ENCODE data around the gene KCMF1. TPM values are rescaled to one million over a fixed set of nuclear protein-coding genes. Genes with fewer than 3 reads are reported as not detected.

KCMF1 gene
- polyA plus RNA-seq, 5 donors: 39.8 to 53.7 (median 49.3) TPM

DNA sequence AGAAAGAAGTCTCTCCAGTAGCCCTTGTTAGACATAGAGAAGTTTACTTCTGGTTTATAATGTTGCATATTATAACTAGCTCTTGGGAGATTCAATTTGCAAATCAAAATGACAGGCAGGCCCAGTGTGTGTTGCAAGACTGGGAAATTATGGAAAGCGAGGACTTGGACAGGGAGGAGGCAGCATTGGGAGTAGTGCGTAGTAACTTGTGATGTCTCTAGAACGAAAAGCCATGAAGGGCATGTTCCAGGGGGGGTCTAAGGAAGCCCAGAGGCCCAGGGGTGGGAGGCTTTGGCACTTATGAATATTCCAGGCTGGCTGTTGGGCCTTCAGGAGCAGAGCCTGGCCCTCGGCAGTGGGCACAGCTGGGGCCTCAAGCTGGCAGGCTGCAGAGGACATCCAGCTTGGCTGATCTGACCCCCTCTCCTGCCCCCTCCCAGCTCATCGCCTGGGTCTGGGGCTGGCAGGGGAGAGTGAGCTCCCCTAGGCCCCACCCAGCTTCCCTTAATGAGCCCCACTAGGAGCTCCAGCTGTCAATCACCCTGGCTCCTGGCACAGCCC is 107.0 kb downstream of the KCMF1 start:
- no peak for DNase-seq

DNA sequence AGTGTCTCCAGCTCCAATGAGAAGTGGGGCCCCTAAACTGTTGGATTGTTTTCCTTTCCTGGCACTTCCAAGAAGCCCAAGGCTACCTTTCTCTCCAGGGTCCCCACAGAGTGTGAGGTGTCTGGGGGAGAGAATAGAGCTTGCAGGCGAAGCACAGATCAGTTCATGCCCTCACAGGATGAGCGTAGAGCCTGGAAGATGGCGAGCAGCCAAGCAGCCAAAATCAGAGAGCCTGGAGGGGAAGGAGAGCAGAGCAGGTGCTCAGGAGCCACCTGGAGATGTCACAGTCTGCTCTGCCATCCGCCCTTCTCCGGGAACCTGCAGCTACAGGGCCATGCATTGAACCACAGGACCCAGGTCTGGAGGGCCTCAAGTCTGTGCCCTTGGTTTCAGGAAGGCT is 107.6 kb downstream of the KCMF1 start:
- DNase-seq: no peak

DNA sequence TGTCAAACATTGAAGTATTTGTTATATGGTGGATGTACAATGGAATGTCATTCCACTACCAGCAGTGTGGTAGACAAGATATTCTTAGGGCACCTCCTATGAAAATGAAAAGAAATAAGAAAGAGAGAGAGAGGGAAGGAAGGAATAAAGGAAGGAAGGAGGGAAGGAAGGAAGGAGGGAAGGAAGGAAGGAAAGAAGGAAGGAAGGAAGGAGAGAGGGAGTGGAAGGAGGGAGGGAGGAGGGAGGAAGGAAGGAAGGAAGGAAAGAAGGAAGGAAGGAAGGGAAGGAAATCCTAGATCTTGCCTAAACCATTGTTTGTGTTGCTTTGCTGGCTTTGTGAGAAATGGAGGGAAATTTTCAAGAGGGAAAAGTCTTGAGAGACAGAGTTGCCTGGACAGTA is 112.1 kb downstream of the KCMF1 start:
- DNase-seq: no peak

DNA sequence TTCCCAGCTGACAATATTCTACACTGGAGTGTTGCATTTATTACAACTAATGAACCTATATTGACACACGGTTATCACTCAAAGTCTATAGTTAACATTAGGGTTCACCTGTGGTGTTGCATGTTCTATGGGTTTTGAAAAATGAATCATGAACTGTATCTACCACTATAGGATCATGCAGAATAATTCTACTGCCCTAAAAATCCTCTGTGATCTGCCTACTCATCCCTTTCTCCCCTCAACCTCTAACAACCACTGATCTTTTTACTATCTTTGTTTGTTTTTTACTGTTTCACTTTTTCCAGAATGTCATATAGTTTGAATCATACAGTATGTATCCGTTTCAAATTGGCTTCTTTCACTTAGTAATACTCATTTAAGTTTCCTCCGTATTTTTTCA is 114.6 kb downstream of the KCMF1 start:
- no peak for DNase-seq

DNA sequence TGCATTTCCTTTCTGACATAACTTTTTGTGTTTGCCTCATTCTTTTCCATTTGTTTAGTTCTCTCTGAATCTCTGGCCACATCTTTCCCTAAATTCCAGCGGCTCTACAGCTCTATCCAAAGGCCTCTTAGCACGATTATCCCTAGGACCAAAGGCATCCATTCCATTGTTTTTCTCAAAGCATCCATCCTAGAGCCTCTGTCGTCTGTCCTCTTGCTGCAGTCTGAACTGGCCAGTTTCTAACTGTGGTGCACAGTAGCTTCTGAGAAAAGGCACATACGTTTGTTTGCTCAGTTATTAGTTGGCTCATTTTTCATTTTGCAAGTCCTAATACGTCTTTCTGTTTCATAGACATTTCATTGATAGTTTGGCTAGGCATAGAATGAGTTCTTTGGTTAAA is 116.6 kb downstream of the KCMF1 start:
- DNase-seq: no peak

DNA sequence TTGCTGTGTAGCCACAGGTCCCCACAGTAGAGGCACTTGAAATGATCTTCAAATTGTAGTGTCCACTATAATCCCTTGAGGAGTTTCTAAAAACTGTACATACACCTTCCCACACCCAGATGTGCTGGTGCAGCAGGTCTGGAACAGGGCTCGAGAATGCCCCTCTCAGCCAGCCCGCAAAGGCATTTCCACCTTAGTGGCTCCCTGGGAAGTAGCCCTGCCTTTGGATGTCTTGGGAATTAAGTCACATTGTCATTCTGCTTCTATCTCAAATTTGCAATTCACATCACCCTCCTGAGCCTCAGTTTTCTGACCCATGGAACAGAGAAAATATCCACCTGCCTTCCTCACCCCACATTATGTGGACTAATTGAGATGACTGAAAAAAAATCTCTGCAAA is 118.0 kb downstream of the KCMF1 start:
- DNase-seq: no peak

DNA sequence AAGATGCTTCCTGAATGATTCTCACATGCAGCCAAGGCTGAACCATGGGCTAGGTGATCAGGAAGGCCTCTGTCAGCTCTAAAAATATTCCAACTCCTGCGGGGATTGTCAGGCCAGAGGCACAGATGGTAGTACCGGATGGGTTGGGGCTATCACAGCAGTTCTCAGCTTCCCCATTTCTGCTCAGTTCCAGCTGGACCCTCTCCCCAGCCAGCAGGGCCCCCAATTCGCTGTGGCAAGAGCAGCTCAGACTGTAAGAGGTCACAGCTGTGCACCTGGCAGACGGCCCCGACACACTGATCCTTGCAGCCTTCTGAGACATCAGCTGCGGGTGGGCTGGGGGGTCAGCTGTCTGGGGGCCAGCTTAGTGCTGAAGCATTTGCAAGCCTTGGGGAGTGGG is 118.6 kb downstream of the KCMF1 start:
- DNase-seq: peak; percentile 29 to 43

DNA sequence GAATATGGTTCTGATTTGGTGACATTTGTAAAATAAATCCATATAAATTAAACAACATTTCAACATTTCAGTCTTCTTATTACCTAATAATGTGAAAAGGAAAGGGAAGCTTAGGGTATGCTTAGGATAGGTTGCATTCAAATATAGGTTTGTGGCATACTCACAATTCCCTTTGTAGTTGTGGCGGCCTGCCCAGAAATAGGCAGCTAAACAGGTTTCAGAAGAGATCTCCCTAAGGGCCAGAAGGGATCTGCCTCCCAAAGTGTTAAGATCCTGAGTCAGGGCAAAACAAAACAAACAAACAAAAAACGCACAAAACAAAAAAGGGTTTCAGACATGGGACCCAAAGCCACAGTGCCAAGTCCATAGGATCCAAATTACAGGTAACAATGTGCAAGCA is 120.9 kb downstream of the KCMF1 start:
- DNase-seq: no peak

DNA sequence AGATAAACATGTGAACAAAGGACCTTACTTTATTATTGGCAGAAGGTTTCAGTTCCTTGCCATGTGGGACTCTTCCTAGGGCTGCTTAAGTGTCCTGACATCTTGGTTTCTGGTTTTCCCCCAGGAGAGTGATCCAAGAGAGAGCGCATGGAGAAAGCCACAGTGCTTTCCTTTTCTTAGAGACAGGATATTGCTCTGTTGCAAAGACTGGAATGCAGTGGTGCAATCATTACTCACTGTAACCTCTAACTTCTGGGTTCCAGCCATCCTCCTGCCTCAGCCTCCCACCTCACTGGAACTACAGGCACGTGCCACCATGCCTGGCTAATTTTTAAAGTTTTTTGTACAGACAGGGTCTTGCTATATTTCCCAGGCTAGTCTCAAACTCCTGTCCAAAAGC is 124.1 kb downstream of the KCMF1 start:
- DNase-seq: no peak

DNA sequence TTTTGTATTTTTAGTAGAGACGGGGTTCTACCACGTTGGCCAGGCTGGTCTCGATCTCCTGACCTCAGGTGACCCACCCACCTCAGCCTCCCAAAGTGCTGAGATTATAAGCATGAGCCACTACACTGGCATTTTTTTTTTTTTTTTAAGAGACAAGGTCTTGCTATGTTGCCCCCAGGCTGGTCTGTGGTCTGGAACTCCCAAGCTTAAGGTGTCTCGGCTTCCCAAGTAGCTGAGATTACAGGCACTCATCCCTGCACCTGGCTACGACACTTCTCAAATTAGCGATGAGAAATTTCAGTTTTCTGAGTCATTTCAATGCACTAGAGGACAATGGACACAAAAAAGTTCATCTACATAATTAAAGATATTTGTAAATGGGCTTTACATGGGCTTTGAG is 125.7 kb downstream of the KCMF1 start:
- no peak for DNase-seq

DNA sequence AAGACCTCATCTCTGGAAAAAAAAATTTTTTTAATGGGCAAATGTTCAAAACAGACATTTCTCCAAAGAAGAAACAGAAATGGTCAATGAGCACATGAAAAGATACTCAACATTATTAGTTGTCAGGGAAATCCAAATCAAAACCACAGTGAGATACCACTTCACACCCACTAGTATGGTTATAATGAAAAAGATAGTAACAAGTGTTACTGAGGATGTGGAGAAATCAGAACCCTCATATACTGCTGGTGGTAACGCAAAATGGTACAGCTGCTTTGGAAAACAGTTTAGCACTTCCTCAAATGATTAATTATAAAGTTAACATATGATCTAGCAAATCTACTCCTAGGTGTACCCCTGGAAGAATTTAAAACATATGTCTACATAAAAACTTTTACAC is 133.3 kb downstream of the KCMF1 start:
- no peak for DNase-seq

DNA sequence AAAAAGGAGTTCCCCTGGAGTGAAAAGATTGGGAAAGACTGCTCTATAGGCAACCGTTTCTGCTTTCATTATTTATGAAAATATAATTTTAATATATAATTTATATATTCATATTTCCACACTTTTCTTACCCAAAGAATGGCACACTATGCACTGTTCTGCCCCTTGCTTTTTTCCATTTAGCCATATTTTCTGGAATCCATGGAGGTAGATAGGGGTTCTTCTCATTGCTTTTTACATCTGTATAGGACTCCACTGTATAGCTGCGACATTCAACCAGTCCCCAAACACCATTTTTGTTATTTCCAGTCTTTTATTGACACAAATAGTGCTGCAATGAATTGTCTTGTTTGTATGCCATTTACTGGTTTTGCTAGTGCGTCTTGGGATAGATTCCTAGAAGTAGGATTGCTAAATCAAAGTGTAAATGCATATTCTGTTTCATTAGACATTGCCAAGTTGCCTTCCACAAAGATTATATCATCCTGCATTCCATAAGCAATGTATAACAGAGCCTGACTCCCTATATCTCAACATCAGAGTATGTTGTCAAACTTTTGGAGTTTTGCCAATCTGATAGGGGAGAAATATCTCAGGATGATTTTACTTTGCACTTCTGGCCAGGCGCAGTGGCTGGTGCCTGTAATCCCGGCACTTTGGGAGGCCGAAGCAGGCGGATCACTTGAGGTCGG is 135.7 kb downstream of the KCMF1 start:
- no peak for DNase-seq

Other genes starting within 250 kb of the KCMF1 start
- 10 to 100 TPM; 14.0 to 24.7 (median 22.5) TPM for gene TRABD2A, start 90.1 kb upstream of the KCMF1 start, polyA plus RNA-seq (ENCODE audit: insufficient read depth in 1 of 5, insufficient read length in 5 of 5, low replicate concordance in 1 of 5)
- 1,000 to 10,000 TPM; 1,992 to 2,792 (median 2,595) TPM for gene TMSB10, start 65.5 kb upstream of the KCMF1 start, polyA plus RNA-seq (ENCODE audit: insufficient read depth in 1 of 5, insufficient read length in 5 of 5, low replicate concordance in 1 of 5)
- gene TCF7L1, start 162.2 kb downstream of the KCMF1 start, polyA plus RNA-seq (ENCODE audit: insufficient read depth in 1 of 5, insufficient read length in 5 of 5, low replicate concordance in 1 of 5): 10 to 100 TPM; 48.0 to 72.8 (median 62.1) TPM

All from right lung (tissue), 5 donors.